SH-SY5Y (cell line): ENCODE data around the gene KIF2B.

Experiments
- GATA2 ChIP-seq: IDR thresholded peaks from 2 replicates; pipeline ENCODE4 v1.6.1; 2011; ENCODE audit warnings: mild to moderate bottlenecking, low read depth, low read length
- GATA3 ChIP-seq: IDR thresholded peaks from 2 replicates; pipeline ENCODE4 v1.6.1; 2011; ENCODE audit warnings: low read depth, mild to moderate bottlenecking, low read length, moderate library complexity

DNA sequence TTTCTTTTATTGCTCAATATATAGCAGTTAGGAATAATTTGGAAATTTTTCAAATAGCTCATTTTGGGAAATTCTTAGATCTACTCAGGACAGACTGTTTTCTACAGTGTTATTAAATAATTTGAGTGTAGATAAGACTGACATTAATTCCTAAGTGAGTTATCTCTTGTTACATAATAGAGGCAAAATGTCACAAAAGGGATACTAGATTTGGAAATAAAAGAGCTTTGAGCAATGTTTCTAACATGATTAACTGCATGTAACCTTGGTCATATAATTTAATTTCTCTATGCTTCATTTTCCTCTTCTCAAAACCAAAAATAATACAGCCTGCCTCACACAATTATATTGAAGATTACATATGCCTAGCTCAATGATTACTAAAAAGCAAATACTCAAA, 16.3 kb upstream of the KIF2B start:
- no peak for TF ChIP-seq GATA2
- no peak for TF ChIP-seq GATA3
